ENCODE data around the gene VAMP3.
"Not testable (repeated sequence)": the region's sequence is repeated elsewhere in the genome, so short reads cannot be mapped to it uniquely, and the experiment has no call there.

Gene VAMP3

DNA sequence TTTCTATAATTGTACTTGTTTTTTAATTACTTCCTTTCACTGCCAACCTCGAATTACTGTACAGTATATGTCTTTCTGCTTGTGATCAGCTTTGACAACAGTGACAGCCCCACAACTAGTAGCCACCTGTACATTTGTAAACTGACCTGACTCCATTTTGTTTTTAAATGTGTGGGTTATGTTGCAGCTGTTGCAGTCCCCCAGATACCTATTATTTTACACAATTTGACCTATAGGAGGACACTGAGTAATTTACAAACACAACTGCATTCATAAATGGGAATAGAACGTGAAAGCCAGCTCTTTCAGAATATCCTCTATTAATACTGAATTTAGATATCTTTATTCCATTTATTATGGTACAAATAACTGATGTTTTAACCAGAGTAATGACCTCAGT is 2.5 kb upstream of the VAMP3 start:
- no peak for DNase-seq (ENCODE audit: low read depth)

GRCh38 chr1:7769673-7770412 is 1.3 kb upstream of the VAMP3 start:
- no peak for DNase-seq (ENCODE audit: low read depth)

- no peak for DNase-seq (ENCODE audit: low read depth)
These were observed 463 bp upstream of the VAMP3 start for GRCh38 chr1:7770669-7770996.

DNA sequence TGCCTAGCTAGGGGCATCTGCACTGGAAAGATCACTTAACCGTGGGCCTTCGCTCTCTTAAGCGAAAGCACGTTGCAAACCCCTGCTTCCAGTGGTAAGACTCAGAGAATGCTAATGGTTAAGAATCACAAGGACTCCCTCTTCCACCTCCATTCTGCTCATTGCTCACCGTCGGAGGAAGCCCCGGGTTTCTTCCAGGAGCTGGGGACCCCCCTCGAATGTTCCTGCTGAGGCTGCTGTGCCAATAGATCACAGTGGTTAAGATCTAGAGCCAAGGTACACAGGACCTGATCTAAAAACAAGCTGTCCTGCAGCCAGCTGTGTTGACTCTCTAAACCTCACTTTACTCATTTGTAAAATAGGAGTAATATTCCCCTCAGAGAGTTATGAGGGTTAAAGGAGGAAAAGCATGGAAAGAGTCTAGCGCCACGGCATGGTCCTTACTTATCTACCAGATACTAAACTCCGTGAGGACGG is 765 bp downstream of the VAMP3 start:
- DNase-seq (ENCODE audit: low read depth): no peak

GRCh38 chr1:7777591-7777990 is 6.5 kb downstream of the VAMP3 start:
- DNase-seq (ENCODE audit: low read depth): no peak

- DNase-seq (ENCODE audit: low read depth): no peak
These were observed 7.1 kb downstream of the VAMP3 start for GRCh38 chr1:7778133-7778628.

DNA sequence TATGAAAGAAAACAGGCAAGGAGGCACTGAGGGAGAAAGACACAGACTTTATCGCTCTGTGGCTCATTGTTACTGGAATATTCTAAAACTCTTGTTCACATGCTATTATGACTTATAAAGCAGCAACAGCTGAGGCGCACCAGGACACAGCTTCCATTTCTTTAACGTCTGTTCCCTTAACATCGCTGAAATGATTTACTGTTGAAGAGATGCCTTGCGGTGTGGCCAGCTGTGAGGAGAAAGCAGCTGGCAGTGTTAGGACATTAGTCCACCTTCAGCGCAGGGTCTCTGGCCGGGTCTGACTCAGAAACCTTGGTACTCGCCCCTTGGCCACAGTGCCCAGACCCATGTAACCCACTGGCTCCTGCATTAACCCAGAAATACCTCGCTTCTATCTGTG is 9.9 kb downstream of the VAMP3 start:
- DNase-seq (ENCODE audit: low read depth): no peak

DNA sequence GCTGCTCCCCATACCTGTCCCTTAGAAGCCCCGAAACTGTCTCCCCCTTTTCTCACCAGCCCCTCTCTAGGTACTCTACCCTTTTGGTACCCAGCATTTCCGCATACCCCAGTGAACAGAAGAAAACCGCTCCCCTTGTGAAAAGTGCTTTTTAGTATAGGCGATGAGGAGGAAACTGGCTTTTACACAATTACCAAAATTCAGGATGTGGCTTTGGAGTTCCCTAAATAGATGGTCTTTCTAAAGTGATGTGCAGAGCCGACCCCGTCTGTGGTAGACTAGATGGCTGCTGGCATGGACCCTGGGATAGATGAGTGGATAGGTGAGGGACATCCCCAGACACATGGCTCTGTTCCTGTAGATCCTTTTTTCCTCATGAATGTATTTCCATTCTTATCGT is 10.4 kb downstream of the VAMP3 start:
- no peak for DNase-seq (ENCODE audit: low read depth)

- no peak for DNase-seq (ENCODE audit: low read depth)
These were observed 10.9 kb downstream of the VAMP3 start for GRCh38 chr1:7781923-7782495.

GRCh38 chr1:7783178-7783711 is 12.1 kb downstream of the VAMP3 start:
- no peak for DNase-seq (ENCODE audit: low read depth)

GRCh38 chr1:7783826-7784491 is 12.9 kb downstream of the VAMP3 start, which contains the start of gene PER3:
Gene PER3 (plus strand): TSS chr1:7784291. CDS start chr1:7784878, 587 bp downstream.
- DNase-seq (ENCODE audit: low read depth): peak; percentile 88

DNA sequence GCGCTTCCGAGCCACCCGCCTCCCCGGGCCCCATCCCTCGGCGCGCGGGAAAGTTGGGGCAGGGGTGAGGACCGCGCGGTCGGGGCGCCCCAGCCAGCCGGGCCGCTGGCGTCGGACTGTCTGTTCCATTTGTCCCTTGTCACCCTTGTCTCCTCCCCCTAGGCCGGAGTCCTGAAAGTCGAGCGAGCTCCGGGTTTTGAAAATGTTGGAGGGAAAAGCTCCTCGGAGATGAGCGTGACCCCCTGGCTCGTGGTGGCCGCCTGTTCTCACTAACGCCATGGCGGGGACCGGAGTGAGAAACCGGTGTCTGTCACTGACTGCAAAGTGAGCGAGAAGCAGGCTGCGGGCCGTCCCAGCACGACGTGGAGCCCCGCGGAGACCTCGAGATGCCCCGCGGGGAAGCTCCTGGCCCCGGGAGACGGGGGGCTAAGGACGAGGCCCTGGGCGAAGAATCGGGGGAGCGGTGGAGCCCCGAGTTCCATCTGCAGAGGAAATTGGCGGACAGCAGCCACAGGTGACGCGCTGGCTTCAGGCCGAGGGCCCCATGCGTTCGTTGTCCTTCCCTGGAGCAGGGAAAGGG is 13.5 kb downstream of the VAMP3 start:
- no peak for DNase-seq (ENCODE audit: low read depth)

DNA sequence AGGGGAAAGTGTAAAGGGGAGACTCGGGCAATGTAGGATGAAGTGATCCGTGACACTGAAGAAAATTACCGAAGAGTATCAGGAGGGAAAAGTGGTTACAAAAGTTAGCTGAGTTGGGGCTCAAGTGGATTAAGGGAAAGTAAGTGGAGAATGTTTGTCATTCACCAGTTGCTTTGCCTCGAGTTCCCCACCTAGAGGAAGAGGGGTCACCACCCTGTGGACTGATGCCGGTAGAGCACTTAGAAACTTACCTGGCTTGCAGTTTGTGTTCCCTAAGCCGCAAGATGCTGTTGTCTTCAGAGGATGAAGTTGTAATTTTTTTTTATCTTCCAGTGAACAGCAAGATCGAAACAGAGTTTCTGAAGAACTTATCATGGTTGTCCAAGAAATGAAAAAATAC is 14.0 kb downstream of the VAMP3 start:
- DNase-seq (ENCODE audit: low read depth): no peak

DNA sequence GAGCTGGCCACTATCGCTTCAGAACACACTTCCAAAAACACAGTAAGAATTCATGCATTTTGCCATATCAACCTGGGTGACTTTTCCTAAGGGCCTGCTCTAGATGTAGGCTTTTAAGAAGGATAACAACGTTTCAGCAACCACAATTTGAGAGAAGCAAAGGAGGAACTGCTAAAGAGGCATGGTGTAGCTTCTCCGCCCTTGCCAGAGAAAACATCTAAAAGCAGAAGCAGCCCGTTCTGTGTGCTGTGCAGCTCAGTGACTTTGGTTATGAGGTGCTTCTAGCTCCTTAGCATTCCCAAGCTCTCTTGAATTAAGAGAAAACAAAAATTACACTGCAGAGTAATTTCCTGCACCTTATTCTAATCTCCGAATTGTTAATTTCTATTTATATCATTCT is 15.7 kb downstream of the VAMP3 start:
- no peak for DNase-seq (ENCODE audit: low read depth)

DNA sequence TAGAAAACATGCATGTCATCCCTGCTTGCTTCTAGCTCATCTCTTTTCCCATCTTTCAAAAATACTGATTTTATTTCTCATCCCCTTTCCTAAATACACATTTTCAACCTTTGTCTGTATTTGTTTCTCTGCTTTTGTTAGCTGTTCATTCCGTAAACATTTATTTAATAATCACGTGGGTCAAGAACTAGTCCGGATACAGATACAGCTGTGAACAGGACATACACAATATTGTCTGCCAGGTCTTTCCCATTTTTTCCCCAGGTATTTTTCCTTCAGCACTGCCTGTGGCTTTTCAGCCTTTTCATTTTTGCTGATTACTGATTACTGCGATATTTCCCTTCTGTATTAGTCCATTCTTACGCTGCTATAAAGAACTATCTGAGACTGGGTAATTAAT is 18.7 kb downstream of the VAMP3 start:
- no peak for DNase-seq (ENCODE audit: low read depth)

GRCh38 chr1:7791027-7791426 is 19.9 kb downstream of the VAMP3 start:
- not testable (repeated sequence) for DNase-seq (ENCODE audit: low read depth)

GRCh38 chr1:7795406-7795805 is 24.3 kb downstream of the VAMP3 start:
- DNase-seq (ENCODE audit: low read depth): no peak

GRCh38 chr1:7805460-7805859 is 34.4 kb downstream of the VAMP3 start:
- no peak for DNase-seq (ENCODE audit: low read depth)

GRCh38 chr1:7808253-7808844 is 37.3 kb downstream of the VAMP3 start:
- DNase-seq (ENCODE audit: low read depth): no peak

GRCh38 chr1:7809742-7810141 is 38.6 kb downstream of the VAMP3 start:
- DNase-seq (ENCODE audit: low read depth): no peak

DNA sequence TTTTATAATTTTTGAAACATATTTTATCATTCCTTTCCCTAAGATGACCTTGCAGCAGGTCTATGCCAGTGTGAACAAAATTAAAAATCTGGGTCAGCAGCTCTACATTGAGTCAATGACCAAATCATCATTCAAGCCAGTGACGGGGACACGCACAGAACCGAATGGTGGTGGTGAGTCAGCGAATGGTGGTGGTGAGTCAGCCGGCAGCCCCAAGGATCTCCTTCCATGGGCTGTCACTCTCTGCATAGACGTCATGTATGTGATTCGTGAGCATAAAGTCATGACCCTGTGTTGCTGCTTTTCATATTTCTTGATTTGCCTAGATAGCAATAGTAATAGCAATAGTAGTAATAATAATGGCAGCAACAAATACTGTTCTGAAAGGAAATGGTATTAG is 39.3 kb downstream of the VAMP3 start:
- no peak for DNase-seq (ENCODE audit: low read depth)

- no peak for DNase-seq (ENCODE audit: low read depth)
These were observed 40.4 kb downstream of the VAMP3 start for GRCh38 chr1:7811476-7811875.

Data from stimulated activated CD8-positive, alpha-beta memory T cell treated with anti-CD3 and anti-CD28 coated beads, Interleukin-12 subunit alpha, Interleukin-12 subunit beta, amount 100 ng/mL, for 4 hours (primary cell).